ENCODE data around the gene FBN1. TPM values are rescaled to one million over a fixed set of nuclear protein-coding genes. Genes with fewer than 3 reads are reported as not detected.

Gene FBN1
- total RNA-seq, 2 donors from 2014 or later = 12.1 to 81.9 TPM

DNA sequence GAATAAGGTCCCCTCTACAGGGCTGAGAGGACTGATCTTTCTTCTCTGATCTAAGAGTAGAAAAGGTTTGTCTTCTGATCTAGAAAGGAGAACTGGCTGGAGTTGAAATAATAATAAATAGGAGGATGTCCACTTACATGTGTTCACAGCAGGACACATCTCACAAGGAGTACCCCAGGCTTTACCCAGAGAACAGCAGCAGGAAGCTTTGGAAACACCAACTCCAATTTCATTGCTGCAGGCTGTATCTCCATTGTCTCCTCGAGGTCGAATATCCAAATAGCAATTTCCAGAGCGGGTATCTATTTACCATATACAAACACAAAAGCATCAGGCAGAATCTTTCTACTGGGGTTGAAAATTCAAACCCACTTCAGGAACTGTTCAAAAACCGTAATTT lies 177.7 kb downstream of the FBN1 start:
- H3K4me3 ChIP-seq = no peak overlapping the region
- H3K4me1 ChIP-seq (replicated peaks) = no peaks in the 10 kb centered on the region
- no peaks in the 10 kb centered on the region for H3K9me3 ChIP-seq
- no peak overlapping the region for H3K27ac ChIP-seq
- 77% methylated on average over 4 of the region's 4 CpGs for WGBS
- no peaks in the 10 kb centered on the region for H3K27me3 ChIP-seq (replicated peaks; ENCODE audit: insufficient read depth)
- DNase-seq (ENCODE audit: low spot score) = no peak
- TF ChIP-seq POLR2AphosphoS5 (IDR thresholded peaks at IDR 0.05) = no peak
- no peak for TF ChIP-seq CTCF (IDR thresholded peaks at IDR 0.05)
- no peak for TF ChIP-seq POLR2A (IDR thresholded peaks at IDR 0.05)
- H3K36me3 ChIP-seq = no peaks in the 10 kb centered on the region
- intact Hi-C loops (cut with DNase I) = no loop called here

DNA sequence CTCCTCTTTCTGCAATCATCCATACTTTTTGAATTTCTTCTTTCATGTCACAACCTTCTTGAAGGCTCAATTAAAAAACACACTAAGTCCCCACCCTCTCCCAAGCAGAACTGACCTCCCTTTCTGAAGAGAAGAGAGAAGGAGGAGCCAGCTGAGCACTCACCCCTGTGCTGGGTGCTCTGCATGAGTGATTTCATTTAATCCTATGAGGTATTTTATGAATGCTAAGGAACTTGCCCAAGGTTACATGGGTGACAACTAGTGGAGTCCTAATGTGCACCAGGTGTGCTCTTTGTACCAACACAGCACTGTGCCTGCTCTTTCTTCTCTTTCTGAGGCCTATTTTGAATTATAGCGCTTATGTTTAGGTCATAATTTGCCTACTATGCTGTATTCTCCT lies 178.7 kb downstream of the FBN1 start:
- Histone ChIP-seq H3K27ac (no peak overlapping the region), H3K9me3 (no peaks in the 10 kb centered on the region), H3K4me1 (replicated peaks) (no peaks in the 10 kb centered on the region), H3K27me3 (replicated peaks; ENCODE audit: insufficient read depth) (no peaks in the 10 kb centered on the region), H3K36me3 (no peaks in the 10 kb centered on the region), H3K4me3 (no peak overlapping the region)
- 100% methylated on average over 1 of the region's 1 CpG for WGBS
- DNase-seq (ENCODE audit: low spot score) = no peak
- no peak for TF ChIP-seq POLR2A (IDR thresholded peaks at IDR 0.05)
- no peak for TF ChIP-seq CTCF (IDR thresholded peaks at IDR 0.05)
- no peak for TF ChIP-seq POLR2AphosphoS5 (IDR thresholded peaks at IDR 0.05)
- intact Hi-C loops (cut with DNase I) = no loop called here

GRCh38 chr15:48466079-48466478 lies 179.4 kb downstream of the FBN1 start:
- H3K27ac ChIP-seq = no peak overlapping the region
- H3K36me3 ChIP-seq = no peaks in the 10 kb centered on the region
- TF ChIP-seq POLR2A (IDR thresholded peaks at IDR 0.05) = no peak
- no peak for TF ChIP-seq POLR2AphosphoS5 (IDR thresholded peaks at IDR 0.05)
- TF ChIP-seq CTCF (IDR thresholded peaks at IDR 0.05) = no peak

GRCh38 chr15:48465410-48465809 lies 180.1 kb downstream of the FBN1 start:
- Histone ChIP-seq H3K4me3 (no peak overlapping the region), H3K27ac (no peak overlapping the region), H3K4me1 (replicated peaks) (no peaks in the 10 kb centered on the region), H3K27me3 (replicated peaks; ENCODE audit: insufficient read depth) (no peaks in the 10 kb centered on the region), H3K36me3 (no peaks in the 10 kb centered on the region), H3K9me3 (no peaks in the 10 kb centered on the region)
- TF ChIP-seq POLR2A (IDR thresholded peaks at IDR 0.05) (no peak), CTCF (IDR thresholded peaks at IDR 0.05) (no peak), POLR2AphosphoS5 (IDR thresholded peaks at IDR 0.05) (no peak)
- WGBS = 88% methylated on average over 5 of the region's 5 CpGs
- no peak for DNase-seq (ENCODE audit: low spot score)
- intact Hi-C loops (cut with DNase I) = no loop called here

More at GRCh38 chr15:48466079-48466478, 179.4 kb downstream of the FBN1 start:
- H3K4me1 ChIP-seq (replicated peaks) = no peaks in the 10 kb centered on the region
- intact Hi-C loops (cut with DNase I) = no loop called here
- no peaks in the 10 kb centered on the region for H3K27me3 ChIP-seq (replicated peaks; ENCODE audit: insufficient read depth)
- no peaks in the 10 kb centered on the region for H3K9me3 ChIP-seq
- DNase-seq (ENCODE audit: low spot score) = no peak
- H3K4me3 ChIP-seq = no peak overlapping the region

DNA sequence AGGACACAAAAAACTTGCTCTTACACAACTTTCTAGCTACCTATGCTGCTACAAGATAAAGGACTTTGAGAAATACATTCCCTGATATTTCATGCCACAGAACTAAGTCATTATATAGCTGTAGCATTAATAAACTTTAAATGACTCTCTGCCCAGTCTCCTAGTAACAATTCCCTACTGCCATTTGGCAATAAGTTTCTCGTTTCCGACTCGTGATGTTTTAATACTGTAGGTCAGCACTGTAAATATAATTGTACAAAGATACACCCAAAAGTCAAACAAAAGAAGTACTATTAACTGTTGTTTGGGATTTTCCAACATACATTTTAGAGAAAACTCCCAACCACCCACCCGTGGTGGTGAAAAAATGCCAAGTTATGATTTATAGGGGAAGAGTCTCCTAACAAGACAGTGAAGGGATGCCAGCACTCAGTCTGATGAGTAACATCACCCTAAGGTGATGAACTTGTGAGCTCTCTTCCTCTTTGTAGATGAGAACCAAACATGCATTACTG lies 182.1 kb downstream of the FBN1 start:
- Histone ChIP-seq H3K27me3 (replicated peaks; ENCODE audit: insufficient read depth) (no peaks in the 10 kb centered on the region), H3K4me3 (no peak overlapping the region), H3K4me1 (replicated peaks) (no peaks in the 10 kb centered on the region), H3K36me3 (no peaks in the 10 kb centered on the region), H3K9me3 (no peaks in the 10 kb centered on the region), H3K27ac (peak overlapping the region in 1 of 2 donors; percentile 23)
- TF ChIP-seq POLR2AphosphoS5 (IDR thresholded peaks at IDR 0.05) = peak; percentile 73
- no peak for TF ChIP-seq POLR2A (IDR thresholded peaks at IDR 0.05)
- TF ChIP-seq CTCF (IDR thresholded peaks at IDR 0.05) = no peak
- intact Hi-C loops (cut with DNase I) = no loop called here
- peak; percentile 33 for DNase-seq (ENCODE audit: low spot score)
- WGBS = 33% methylated on average over 4 of the region's 4 CpGs
